HCT116 (cell line): ENCODE results near the gene NUBPL. TPM values are rescaled to one million over a fixed set of nuclear protein-coding genes. Genes with fewer than 3 reads are reported as not detected.

Experiments
- ATAC-seq: fragments of 200-7000 bp; cut with Tn5 transposase; 2 replicates; pipeline ENCODE4 v1.9.1; 2020; ENCODE audit warnings: mild to moderate bottlenecking, moderate library complexity
- BruUV-seq: library from RNA; stranded (reverse); fragments of 400-500 nt; replicated peaks from 2 replicates; lab custom pipeline; 2021; lab: Mats Ljungman, UMichigan
- CTCF ChIA-PET: fragments of 300-600 bp; sonication (Branson Sonifier 250); formaldehyde crosslinking; loops from one replicate; lab custom pipeline; 2021; ENCODE audit warnings: antibody characterized with exemption; lab: Charles Lee
- POLR2A ChIA-PET: fragments of 300-600, 350-600 bp; sonication (Branson Sonifier 250); formaldehyde crosslinking; loops from one replicate; lab custom pipeline; 2021; ENCODE audit warnings: antibody characterized with exemption; lab: Charles Lee
- RAD21 ChIA-PET, 2 experiments: fragments of 300-600 bp; sonication (Branson Sonifier 250); formaldehyde crosslinking; loops; one replicate each; lab custom pipeline; 2023; ENCODE audit warnings: low total read pairs in 2 of 2; ENCODE audit not compliant: uncharacterized antibody in 2 of 2, unreplicated experiment in 2 of 2, low non-redundant PET in 1 of 2; lab: Charles Lee
- DNase-seq: peaks from one replicate; pipeline ENCODE4 v3.0.0-alpha.2; 2010; ENCODE audit warnings: low read depth, low spot score
- H2AFZ ChIP-seq: fragments of 200-600 bp; shearing (Covaris generic), sonication (generic); 2 replicates; pipeline ENCODE4 v1.6.1; 2017; ENCODE audit warnings: low read depth, mixed run types, mixed read lengths, antibody characterized with exemption, low read length; ENCODE audit not compliant: poor library complexity, severe bottlenecking
- H3K27ac ChIP-seq: 2 replicates; pipeline ENCODE4 v1.5.1; 2012; ENCODE audit warnings: low read depth, low read length
- H3K27me3 ChIP-seq: fragments of 200-600 bp; sonication (generic); 2 replicates; pipeline ENCODE4 v1.6.1; 2016; ENCODE audit warnings: mixed run types, low read length, mixed read lengths; ENCODE audit not compliant: insufficient read depth
- H3K36me3 ChIP-seq, 2 experiments: fragments of 200-500 bp in 1 of 2; fragments of 200-600 bp in 1 of 2; sonication (Bioruptor generic) in 1 of 2; sonication (generic) in 1 of 2; 2 replicates each; pipeline versions ENCODE4 v1.5.1 to v1.6.1; 2014 to 2016; ENCODE audit warnings: low read length in 2 of 2, inconsistent platforms in 1 of 2, mixed read lengths in 1 of 2, mixed run types in 1 of 2; ENCODE audit not compliant: insufficient read depth in 2 of 2, control insufficient read depth in 1 of 2
- H3K4me1 ChIP-seq, 2 experiments: fragments of 200-600 bp in 1 of 2; sonication (generic) in 1 of 2; 2 replicates each; pipeline versions ENCODE4 v1.5.1 to v1.6.1; 2012 to 2017; ENCODE audit warnings: low read length in 2 of 2, inconsistent platforms in 1 of 2, mild to moderate bottlenecking in 1 of 2, mixed read lengths in 1 of 2, mixed run types in 1 of 2, moderate library complexity in 1 of 2; ENCODE audit not compliant: insufficient read depth in 2 of 2, control insufficient read depth in 1 of 2
- H3K4me2 ChIP-seq: fragments of 200-600 bp; sonication (generic); 2 replicates; pipeline ENCODE4 v1.6.1; 2017; ENCODE audit warnings: mixed run types, low read length, mixed read lengths
- H3K4me3 ChIP-seq, 2 experiments: fragments of 200-600 bp in 1 of 2; sonication (generic) in 1 of 2; replicated peaks in 1 of 2; 2 replicates each; pipeline ENCODE4 v1.5.1; 2011 to 2016; ENCODE audit warnings: low read length in 2 of 2, control low read depth in 1 of 2, low read depth in 1 of 2, mild to moderate bottlenecking in 1 of 2, mixed read lengths in 1 of 2, mixed run types in 1 of 2
- H3K79me2 ChIP-seq: fragments of 200-600 bp; sonication (generic); 2 replicates; pipeline ENCODE4 v1.6.1; 2017; ENCODE audit warnings: mild to moderate bottlenecking, mixed run types, low read length, moderate library complexity, mixed read lengths; ENCODE audit not compliant: insufficient read depth
- H3K9ac ChIP-seq: fragments of 200-600 bp; sonication (generic); 2 replicates; pipeline ENCODE4 v1.6.1; 2016; ENCODE audit warnings: low read length, mixed read lengths
- H3K9me2 ChIP-seq: fragments of 200-600 bp; sonication (generic), shearing (Covaris generic); 2 replicates; pipeline ENCODE4 v1.6.1; 2017; ENCODE audit warnings: mixed run types, mild to moderate bottlenecking, moderate library complexity; ENCODE audit not compliant: insufficient read depth
- H3K9me3 ChIP-seq, 2 experiments: fragments of 200-500 bp in 1 of 2; fragments of 200-600 bp in 1 of 2; sonication (Bioruptor generic) in 1 of 2; sonication (generic) in 1 of 2; 2 replicates each; pipeline ENCODE4 v1.6.1; 2014 to 2017; ENCODE audit warnings: low read length in 2 of 2, mixed read lengths in 2 of 2, inconsistent platforms in 1 of 2, low read depth in 1 of 2, mild to moderate bottlenecking in 1 of 2, mixed run types in 1 of 2, moderate library complexity in 1 of 2; ENCODE audit not compliant: control insufficient read depth in 1 of 2, insufficient read depth in 1 of 2
- H4K20me1 ChIP-seq: fragments of 200-600 bp; sonication (generic), shearing (Covaris generic); 2 replicates; pipeline ENCODE4 v1.6.1; 2017; ENCODE audit warnings: mixed run types, mild to moderate bottlenecking, moderate library complexity; ENCODE audit not compliant: insufficient read depth
- CBX3 ChIP-seq: IDR thresholded peaks from 2 replicates; pipeline ENCODE4 v1.6.1; 2012; ENCODE audit warnings: low read depth
- CTCF ChIP-seq, 3 experiments: fragments of 200-600 bp in 1 of 3; sonication (generic) in 1 of 3; IDR thresholded peaks in 2 of 3; conservative IDR thresholded peaks in 1 of 3; 2 replicates each; pipeline ENCODE4 v1.5.1; 2012 to 2017; ENCODE audit warnings: low read depth in 2 of 3, low read length in 2 of 3, antibody characterized with exemption in 1 of 3, borderline replicate concordance in 1 of 3, control low read depth in 1 of 3, mild to moderate bottlenecking in 1 of 3, mixed read lengths in 1 of 3, mixed run types in 1 of 3, moderate library complexity in 1 of 3; ENCODE audit not compliant: insufficient read depth in 1 of 3
- EGR1 ChIP-seq: IDR thresholded peaks from 2 replicates; pipeline ENCODE4 v1.6.1; 2012; ENCODE audit warnings: low read depth
- POLR2AphosphoS5 ChIP-seq: IDR thresholded peaks from 2 replicates; pipeline ENCODE4 v1.6.1; 2011; ENCODE audit warnings: mild to moderate bottlenecking, low read depth, low read length, moderate library complexity
- REST ChIP-seq: IDR thresholded peaks from 2 replicates; pipeline ENCODE4 v1.6.1; 2012; ENCODE audit warnings: low read depth
- SP1 ChIP-seq: IDR thresholded peaks from 2 replicates; pipeline ENCODE4 v1.6.1; 2012; ENCODE audit warnings: low read depth
- YY1 ChIP-seq: IDR thresholded peaks from 2 replicates; pipeline ENCODE4 v1.6.1; 2011; ENCODE audit warnings: low read length, low read depth, moderate library complexity, mild to moderate bottlenecking; ENCODE audit not compliant: insufficient replicate concordance; ENCODE audit errors: extremely low read depth
- ZBTB33 ChIP-seq: IDR thresholded peaks from 2 replicates; pipeline ENCODE4 v1.6.1; 2011; ENCODE audit warnings: mild to moderate bottlenecking, low read length, moderate library complexity; ENCODE audit not compliant: insufficient replicate concordance; ENCODE audit errors: extremely low read depth
- ZNF274 ChIP-seq: fragments of 200-500 bp; sonication (Bioruptor generic); IDR thresholded peaks from 2 replicates; pipeline ENCODE4 v1.6.1; 2014; ENCODE audit warnings: mild to moderate bottlenecking, low read depth, low read length, inconsistent platforms
- intact Hi-C: fragments of 100-400 bp; cut with micrococcal nuclease; formaldehyde crosslinking; loops from 2 replicates; pipeline ENCODE4 v1.10.0; 2022
- total RNA-seq: library from RNA; stranded (reverse); gene quantifications from one replicate; pipeline ENCODE4 v1.2.1, GENCODE V29; 2021; ENCODE audit not compliant: unreplicated experiment

NUBPL gene
- total RNA-seq, 1 experiment from 2014 or later, result 11.3 TPM

- TF ChIP-seq CTCF (IDR thresholded peaks at IDR 0.05 in 2 of 3, conservative IDR thresholded peaks at IDR 0.05 in 1 of 3; ENCODE audit: borderline replicate concordance in 1 of 3, insufficient read depth in 1 of 3, low read depth in 2 of 3, low read length in 2 of 3) (no peak), REST (no peak)
Observed at GRCh38 chr14:31746326-31746725, 185.1 kb downstream of the NUBPL start (continued).

GRCh38 chr14:31749275-31749674 is 188.1 kb downstream of the NUBPL start:
- Histone ChIP-seq H3K27me3 (no peaks in the 10 kb centered on the region), H2AFZ (no peak overlapping the region), H3K79me2 (no peaks in the 10 kb centered on the region), H3K4me2 (no peak overlapping the region), H3K36me3 (no peaks in the 10 kb centered on the region), H3K4me3 (no peak overlapping the region), H3K4me1 (no peaks in the 10 kb centered on the region), H3K9ac (no peak overlapping the region), H3K9me2 (no peaks in the 10 kb centered on the region), H3K9me3 (peaks cover 0 to 3% of the 10 kb centered on the region in 2 experiments; a peak in 1 of 4 replicates), H3K27ac (no peak overlapping the region), H4K20me1 (no peaks in the 10 kb centered on the region)
- ChIA-PET POLR2A (no interaction called here), RAD21 (no interaction called here), CTCF (no interaction called here)
- ATAC-seq, result no peak
- no TSS peak for BruUV-seq
- DNase-seq, result no peak
- TF ChIP-seq EGR1, result no peak
- TF ChIP-seq YY1, result no peak
- no peak for TF ChIP-seq CBX3
- TF ChIP-seq SP1, result no peak
- no peak for TF ChIP-seq ZBTB33
- TF ChIP-seq ZNF274, result no peak
- TF ChIP-seq POLR2AphosphoS5, result no peak
- TF ChIP-seq REST, result no peak
- intact Hi-C loops, result no loop called here
